GM18519 (cell line): ENCODE measurements around the gene CHERP.
"Not testable (repeated sequence)": the region's sequence is repeated elsewhere in the genome, so short reads cannot be mapped to it uniquely, and the experiment has no call there.

Experiments used
- ATAC-seq: cut with Tn5 transposase; IDR thresholded peaks from one replicate; pipeline ENCODE4 v1.9.1; 2021; ENCODE audit warnings: mild to moderate bottlenecking, moderate library complexity; ENCODE audit not compliant: unreplicated experiment, low FRiP score

CHERP gene

DNA sequence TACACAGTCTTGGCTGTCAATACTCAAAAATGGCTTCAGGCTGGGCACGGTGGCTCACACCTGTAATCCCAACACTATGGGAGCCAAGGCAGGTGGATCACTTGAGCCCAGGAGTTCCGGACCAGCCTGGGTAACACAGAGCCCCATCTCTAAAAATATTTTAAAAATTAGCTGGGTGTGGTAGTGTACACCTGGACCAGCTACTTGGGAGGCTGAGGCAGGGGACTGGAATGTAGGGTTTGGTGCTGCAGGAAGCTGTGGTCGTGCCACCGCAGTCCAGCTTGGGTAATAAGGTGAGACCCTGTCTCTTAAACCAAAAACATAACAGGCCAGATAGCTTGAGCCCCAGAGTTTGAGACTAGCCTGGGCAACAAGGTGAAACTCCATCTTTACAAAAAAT lies 6.7 kb upstream of the CHERP start:
- ATAC-seq = no peak

GRCh38 chr19:16544473-16545231 lies 2.4 kb upstream of the CHERP start:
- no peak for ATAC-seq

GRCh38 chr19:16543734-16544133 lies 1.5 kb upstream of the CHERP start:
- ATAC-seq = not testable (repeated sequence)

- ATAC-seq = peak; percentile 6
Measured at GRCh38 chr19:16542910-16543472, 754 bp upstream of the CHERP start.

DNA sequence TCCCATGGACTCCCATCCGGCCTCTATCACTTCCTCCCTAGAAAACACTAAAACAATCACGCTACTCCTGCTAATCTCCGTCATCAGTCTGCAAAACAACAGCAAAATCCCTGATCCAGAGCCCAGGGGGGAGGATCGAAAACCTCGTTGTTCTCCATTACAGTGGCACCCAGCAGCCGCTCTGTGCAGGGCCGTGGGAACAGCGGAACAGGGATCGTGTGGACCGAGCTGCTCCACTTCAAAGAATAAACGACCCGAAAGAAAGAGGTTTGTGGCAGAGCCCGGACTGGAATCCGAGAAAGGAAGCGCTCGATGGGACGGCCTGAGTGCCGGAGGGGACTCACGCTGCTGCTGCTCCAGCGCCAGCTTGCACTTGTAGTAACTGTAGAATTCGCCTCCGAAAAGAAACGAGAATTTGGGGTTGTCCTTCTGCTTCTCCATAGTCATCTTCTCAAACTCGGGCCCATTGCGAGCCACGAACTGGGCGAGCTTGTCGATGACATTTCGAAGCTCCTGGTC lies 652 bp downstream of the CHERP start:
- peak; percentile 8 for ATAC-seq

DNA sequence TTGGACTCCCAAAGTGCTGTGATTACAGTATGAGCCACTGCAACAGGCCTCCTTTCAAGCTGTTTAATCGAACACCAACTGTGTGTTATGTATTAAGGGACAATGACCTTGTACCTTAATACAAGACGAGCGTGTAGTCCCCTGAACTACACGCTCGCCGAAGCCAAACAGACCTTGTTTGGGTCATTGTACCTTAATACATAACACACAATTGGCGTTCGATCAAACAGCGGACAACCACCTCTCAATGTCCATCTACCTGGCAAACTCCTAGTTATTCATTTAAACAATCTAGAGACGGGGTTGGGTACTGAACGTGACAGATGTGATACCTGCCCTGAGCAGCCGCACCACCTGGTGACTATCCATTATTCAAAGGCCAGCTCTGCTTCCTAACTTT lies 1.3 kb downstream of the CHERP start:
- no peak for ATAC-seq

DNA sequence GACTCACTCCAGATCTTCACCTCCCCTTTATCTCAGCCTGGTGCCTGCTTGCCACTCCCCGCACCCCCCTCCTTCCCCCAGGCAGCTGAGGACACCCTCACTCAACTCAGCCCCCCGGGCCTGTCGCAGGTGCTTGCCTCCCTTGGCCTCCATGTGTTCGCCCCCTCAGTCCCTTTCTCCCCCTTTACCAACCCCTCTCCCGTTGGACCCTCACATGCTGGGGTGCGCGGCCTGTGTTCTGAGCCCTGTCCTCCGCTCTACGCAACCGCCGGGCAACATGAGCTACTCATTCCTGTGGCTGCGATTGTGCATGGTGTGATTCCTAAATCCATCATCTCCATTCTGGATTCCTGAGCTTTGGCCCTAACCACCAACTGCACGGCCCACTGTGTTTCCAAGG lies 5.1 kb downstream of the CHERP start:
- ATAC-seq = no peak

DNA sequence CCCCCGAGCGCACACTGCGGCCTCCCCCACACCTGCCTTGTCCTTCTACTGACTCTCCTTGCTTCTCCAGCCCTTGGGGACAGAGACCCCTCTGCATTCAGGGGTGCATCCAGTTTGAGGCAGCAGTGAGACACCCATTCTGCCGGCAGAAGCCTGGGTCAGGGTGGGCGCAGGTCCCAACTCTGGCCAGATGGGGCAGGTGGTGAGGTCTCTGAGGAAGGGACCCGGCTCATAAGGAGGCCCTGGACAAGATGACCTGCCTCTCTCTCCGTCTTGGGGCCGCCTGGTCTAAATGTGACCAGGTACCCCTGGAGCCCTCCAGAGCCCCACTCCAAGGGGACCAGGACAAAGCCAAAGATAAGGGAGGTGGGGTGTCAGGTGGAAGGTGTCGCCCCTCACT lies 6.1 kb downstream of the CHERP start:
- ATAC-seq = no peak

GRCh38 chr19:16535381-16535780 lies 6.9 kb downstream of the CHERP start:
- no peak for ATAC-seq

DNA sequence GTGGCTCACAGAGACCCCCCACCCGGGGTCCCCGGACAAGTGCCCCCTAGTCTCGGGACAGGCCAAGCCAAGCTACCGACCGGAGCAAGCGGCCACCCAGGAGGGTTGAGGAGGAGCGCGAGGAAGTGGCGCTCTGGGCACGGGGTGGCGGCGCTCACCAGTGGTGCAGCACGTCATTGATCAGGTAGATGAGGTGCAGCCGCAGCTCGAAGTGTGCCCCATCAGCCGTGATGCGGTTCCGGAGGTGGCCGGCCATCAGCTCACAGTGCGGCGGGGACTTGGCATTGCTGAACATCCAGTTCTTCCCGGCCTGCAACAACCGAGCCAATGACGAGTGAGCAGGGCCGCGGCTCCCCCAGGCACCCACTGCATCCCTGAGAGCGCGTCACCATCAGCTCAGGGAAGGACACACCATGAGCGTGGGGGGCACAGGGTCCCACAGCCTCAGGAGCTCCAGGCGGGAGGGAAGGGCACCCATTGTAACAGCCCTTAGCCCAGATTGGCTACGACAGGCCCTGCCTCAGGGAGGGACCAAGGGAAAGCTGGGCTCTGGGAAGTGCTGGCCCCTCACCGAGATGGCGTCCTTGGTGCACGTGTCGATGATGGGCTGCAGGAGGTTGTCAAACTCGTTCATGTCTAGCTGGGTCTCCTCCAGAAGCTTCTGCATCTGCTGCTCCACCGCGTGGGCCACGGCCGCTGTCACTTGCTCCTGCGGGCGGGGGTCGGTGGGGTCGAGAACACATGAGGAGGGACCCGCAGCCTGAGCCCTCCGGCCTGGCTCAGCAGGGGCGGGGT lies 9.6 kb downstream of the CHERP start:
- no peak for ATAC-seq

DNA sequence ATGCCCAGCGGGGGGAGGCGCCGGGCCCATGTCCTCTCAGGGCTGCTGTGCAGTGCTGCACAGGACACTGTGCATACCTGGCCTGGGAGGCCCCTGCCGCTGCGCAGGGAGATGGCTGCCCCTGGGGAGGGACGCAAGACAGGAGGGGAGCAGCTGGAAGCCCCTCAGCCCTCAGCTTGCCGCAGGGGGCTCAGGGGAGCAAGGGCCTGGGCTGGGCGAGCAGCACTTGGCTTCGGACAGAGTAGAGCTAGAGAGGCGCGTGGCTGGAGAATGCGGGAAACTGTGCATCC lies 10.9 kb downstream of the CHERP start:
- no peak for ATAC-seq

DNA sequence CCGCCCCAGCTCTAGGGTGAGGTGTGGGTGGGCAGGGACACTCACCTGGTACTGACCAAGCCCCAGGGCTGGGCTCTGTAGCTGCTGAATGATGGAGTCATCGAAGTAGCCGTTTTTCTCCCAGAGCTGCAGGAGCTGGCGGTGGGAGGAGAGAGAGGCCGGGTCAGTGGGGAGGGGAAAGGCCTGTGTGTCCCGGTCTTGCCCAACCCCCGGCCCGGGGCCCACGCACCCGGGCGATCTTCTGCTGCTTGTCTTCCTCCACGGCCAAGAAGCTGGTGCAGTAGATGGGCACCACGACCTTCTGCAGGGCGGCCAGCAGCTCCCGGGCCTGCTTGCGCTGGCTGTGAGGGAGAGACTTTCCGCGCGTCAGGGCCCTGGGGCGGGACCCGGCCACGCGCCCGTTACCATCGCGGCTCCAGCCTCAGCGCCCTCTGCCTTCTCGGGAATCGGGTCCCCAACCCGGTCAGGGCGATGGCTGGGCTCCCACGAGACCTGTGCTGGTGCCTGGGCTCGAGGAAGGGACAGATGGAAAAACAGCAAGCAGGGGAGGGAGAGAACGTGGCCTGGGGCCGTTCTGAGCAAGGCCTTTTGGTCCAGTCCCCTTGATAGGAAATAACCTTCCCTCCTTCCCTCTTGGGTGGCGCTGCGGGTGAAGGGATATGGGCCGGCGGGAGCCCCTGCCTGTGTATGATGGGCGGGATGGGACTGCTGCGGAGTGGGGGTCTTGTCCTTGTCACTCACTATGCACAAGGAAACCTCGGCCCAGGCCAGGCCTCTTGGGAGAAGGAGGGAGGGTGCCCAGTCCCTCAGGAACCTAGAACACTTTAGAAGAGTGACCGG lies 11.5 kb downstream of the CHERP start:
- ATAC-seq = no peak

- no peak for ATAC-seq
Measured at GRCh38 chr19:16529466-16530144, 12.6 kb downstream of the CHERP start.

- no peak for ATAC-seq
Measured at GRCh38 chr19:16527971-16528521, 14.2 kb downstream of the CHERP start.

GRCh38 chr19:16527334-16527935 lies 14.8 kb downstream of the CHERP start:
- ATAC-seq = no peak

DNA sequence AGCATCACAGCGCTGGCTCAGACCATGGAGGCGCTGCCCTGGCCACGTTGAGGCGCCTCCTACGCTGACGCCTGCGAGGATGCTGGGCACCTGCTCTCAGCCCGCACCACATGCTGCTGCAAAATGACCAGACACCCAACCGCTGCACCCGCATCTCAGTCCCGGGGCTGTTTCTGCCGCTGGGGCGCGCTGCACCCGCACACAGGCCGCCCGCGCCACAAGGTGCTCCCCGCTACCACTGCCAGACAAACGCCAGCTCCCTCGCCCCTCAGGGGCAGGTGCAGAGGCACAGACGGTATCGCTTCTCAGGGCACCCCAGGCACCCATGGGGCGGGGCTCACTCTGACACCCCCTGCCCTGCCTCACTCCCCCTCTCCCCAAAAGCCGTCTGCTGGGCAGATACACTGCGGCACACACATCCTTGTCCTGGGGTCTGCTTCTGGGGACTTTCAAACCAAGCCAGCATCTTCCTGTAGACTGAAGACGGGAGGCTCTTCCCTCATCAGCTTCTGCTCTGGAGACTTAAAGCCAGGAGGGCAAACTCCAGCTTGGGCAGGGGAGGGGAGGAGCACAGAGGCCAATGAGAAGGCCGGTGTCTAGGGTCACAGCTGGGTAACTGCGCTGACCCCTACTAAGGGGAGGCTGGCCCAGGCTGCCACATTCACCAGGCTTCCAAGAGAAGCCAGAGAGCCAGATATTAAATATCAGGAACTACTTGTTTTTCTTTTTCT lies 16.3 kb downstream of the CHERP start:
- ATAC-seq = no peak

GRCh38 chr19:16524991-16525734 lies 17.1 kb downstream of the CHERP start:
- no peak for ATAC-seq
